PC-9 (cell line): ENCODE data around the gene LRRC63. TPM values are rescaled to one million over a fixed set of nuclear protein-coding genes. Genes with fewer than 3 reads are reported as not detected.

Source experiments
- BruUV-seq: library from RNA; stranded (reverse); fragments of 400-500 nt; replicated peaks from 2 replicates; lab custom pipeline; 2021; lab: Mats Ljungman, UMichigan
- CTCF ChIA-PET: fragments of 300-600 bp; sonication (Branson Sonifier 250); formaldehyde crosslinking; loops from one replicate; lab custom pipeline; 2022; ENCODE audit warnings: antibody characterized with exemption; lab: Charles Lee
- POLR2A ChIA-PET: fragments of 300-600 bp; sonication (Branson Sonifier 250); formaldehyde crosslinking; loops from one replicate; lab custom pipeline; 2022; ENCODE audit warnings: antibody characterized with exemption; ENCODE audit not compliant: unreplicated experiment; lab: Charles Lee
- DNase-seq, 2 experiments: peaks; one replicate each; pipeline versions ENCODE4 v3.0.0 to v3.0.0-alpha.2; 2015 to 2022; ENCODE audit warnings: mixed read lengths in 1 of 2
- H2AFZ ChIP-seq: fragments of 200-600 bp; sonication (generic); 2 replicates; pipeline ENCODE4 v1.8.1; 2017; ENCODE audit warnings: antibody characterized with exemption
- H3F3A ChIP-seq: fragments of 200-600 bp; sonication (generic); 2 replicates; pipeline ENCODE4 v1.8.1; 2017; ENCODE audit warnings: antibody characterized with exemption, mild to moderate bottlenecking, low read depth; ENCODE audit not compliant: insufficient read depth
- H3K27ac ChIP-seq: fragments of 200-600 bp; sonication (generic); 2 replicates; pipeline ENCODE4 v1.6.1; 2016; ENCODE audit warnings: mixed run types
- H3K27me3 ChIP-seq: fragments of 200-600 bp; sonication (generic); 2 replicates; pipeline ENCODE4 v1.6.1; 2016; ENCODE audit warnings: low read depth, mixed run types; ENCODE audit not compliant: insufficient read depth
- H3K36me3 ChIP-seq: fragments of 200-600 bp; sonication (generic); 2 replicates; pipeline ENCODE4 v1.6.1; 2016; ENCODE audit warnings: low read depth, mixed run types
- H3K4me1 ChIP-seq: fragments of 200-600 bp; sonication (generic); replicated peaks from 2 replicates; pipeline ENCODE4 v1.6.1; 2016; ENCODE audit warnings: mixed run types; ENCODE audit not compliant: insufficient read depth
- H3K4me2 ChIP-seq: fragments of 200-600 bp; sonication (generic); 2 replicates; pipeline ENCODE4 v1.6.1; 2017; ENCODE audit warnings: mixed run types
- H3K4me3 ChIP-seq: fragments of 200-600 bp; sonication (generic); 2 replicates; pipeline ENCODE4 v1.6.1; 2016; ENCODE audit warnings: mixed run types
- H3K79me2 ChIP-seq: fragments of 200-600 bp; sonication (generic); 2 replicates; pipeline ENCODE4 v1.6.1; 2017; ENCODE audit warnings: low read depth, mixed run types
- H3K9me2 ChIP-seq: fragments of 200-600 bp; sonication (generic); 2 replicates; pipeline ENCODE4 v1.8.1; 2017; ENCODE audit warnings: mild to moderate bottlenecking; ENCODE audit not compliant: insufficient read depth
- H3K9me3 ChIP-seq: fragments of 200-600 bp; sonication (generic); 2 replicates; pipeline ENCODE4 v1.8.1; 2016; ENCODE audit warnings: low read depth; ENCODE audit not compliant: insufficient read depth
- H4K20me1 ChIP-seq: fragments of 200-600 bp; sonication (generic); 2 replicates; pipeline ENCODE4 v1.8.1; 2017; ENCODE audit not compliant: insufficient read depth
- CTCF ChIP-seq: fragments of 200-600 bp; sonication (generic); conservative IDR thresholded peaks from 2 replicates; pipeline ENCODE4 v1.6.1; 2017; ENCODE audit warnings: mixed run types, antibody characterized with exemption, mild to moderate bottlenecking, moderate library complexity
- EZH2 ChIP-seq: fragments of 200-600 bp; sonication (generic); IDR thresholded peaks from 2 replicates; pipeline ENCODE4 v1.8.0; 2017; ENCODE audit warnings: antibody characterized with exemption, low read depth
- intact Hi-C: fragments of 100-400 bp; cut with micrococcal nuclease; formaldehyde crosslinking; loops from one replicate; pipeline ENCODE4 v1.10.0; 2022; ENCODE audit not compliant: unreplicated experiment
- total RNA-seq: library from RNA; stranded (reverse); gene quantifications from 2 replicates; pipeline ENCODE4 v1.2.3, GENCODE V29; 2021

Gene LRRC63
- total RNA-seq, 1 experiment from 2014 or later: not detected

GRCh38 chr13:46296115-46296822 lies 84.5 kb downstream of the LRRC63 start:
- Histone ChIP-seq H4K20me1 (no peaks in the 10 kb centered on the region), H3K79me2 (no peaks in the 10 kb centered on the region), H3K4me2 (peak overlapping the region; percentile 24), H3K4me1 (peaks cover 25% of the 10 kb centered on the region), H3K36me3 (no peaks in the 10 kb centered on the region), H3F3A (peaks cover 6% of the 10 kb centered on the region; the same call in 1 of the 2 replicates), H3K9me3 (no peaks in the 10 kb centered on the region), H3K27me3 (no peaks in the 10 kb centered on the region), H3K27ac (peak overlapping the region; percentile 73), H3K4me3 (no peak overlapping the region), H2AFZ (peak overlapping the region; percentile 50; the same call in 1 of the 2 replicates), H3K9me2 (no peaks in the 10 kb centered on the region)
- intact Hi-C loops: no loop called here
- ChIA-PET CTCF (no interaction called here), POLR2A (no interaction called here)
- no peak for TF ChIP-seq EZH2
- TF ChIP-seq CTCF: no peak
- no peak for DNase-seq
- no TSS peak for BruUV-seq

GRCh38 chr13:46296921-46297320 lies 85.2 kb downstream of the LRRC63 start:
- Histone ChIP-seq H3K9me3 (no peaks in the 10 kb centered on the region), H3K4me3 (no peak overlapping the region), H3F3A (peaks cover 6% of the 10 kb centered on the region; the same call in 1 of the 2 replicates), H2AFZ (peak overlapping the region; percentile 19; the same call in 1 of the 2 replicates), H4K20me1 (no peaks in the 10 kb centered on the region), H3K36me3 (no peaks in the 10 kb centered on the region), H3K27ac (peak overlapping the region; percentile 73), H3K9me2 (no peaks in the 10 kb centered on the region), H3K4me2 (peak overlapping the region; percentile 24; the same call in 1 of the 2 replicates), H3K27me3 (no peaks in the 10 kb centered on the region), H3K4me1 (peaks cover 25% of the 10 kb centered on the region), H3K79me2 (no peaks in the 10 kb centered on the region)
- TF ChIP-seq EZH2 (no peak), CTCF (no peak)
- CTCF ChIA-PET: no interaction called here
- POLR2A ChIA-PET: no interaction called here
- DNase-seq: no peak
- BruUV-seq: no TSS peak
- intact Hi-C loops: no loop called here

DNA sequence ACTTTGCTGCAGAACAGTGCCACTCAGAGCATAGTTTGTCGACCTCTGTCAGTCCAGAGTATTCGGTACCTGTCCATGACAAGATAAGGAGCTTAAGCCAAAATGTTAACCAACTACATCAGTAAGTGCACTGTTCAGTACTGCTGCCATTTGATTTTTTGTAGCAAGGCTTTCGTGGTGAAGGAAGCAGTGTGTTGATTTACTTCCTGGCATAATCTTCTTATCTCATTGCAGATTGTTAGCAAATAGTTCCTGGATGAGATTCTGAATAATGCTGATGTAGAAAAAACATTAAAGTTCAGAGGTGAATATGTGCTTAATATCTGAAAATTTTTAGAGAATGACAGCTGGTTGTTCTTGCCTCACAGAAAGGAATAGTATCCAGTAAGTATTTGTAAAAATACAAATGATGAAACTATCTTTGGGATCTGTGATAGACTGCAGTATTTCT lies 85.7 kb downstream of the LRRC63 start:
- intact Hi-C loops: no loop called here
- Histone ChIP-seq H4K20me1 (no peaks in the 10 kb centered on the region), H2AFZ (peak overlapping the region; percentile 19; the same call in 1 of the 2 replicates), H3K9me3 (no peaks in the 10 kb centered on the region), H3K79me2 (no peaks in the 10 kb centered on the region), H3K36me3 (no peaks in the 10 kb centered on the region), H3K27ac (0 out of 2 replicates have a peak overlapping the region, but pooled peaks have one; percentile 73), H3K9me2 (no peaks in the 10 kb centered on the region), H3K4me2 (no peak overlapping the region), H3F3A (peaks cover 6% of the 10 kb centered on the region; the same call in 1 of the 2 replicates), H3K4me3 (no peak overlapping the region), H3K4me1 (peaks cover 25% of the 10 kb centered on the region), H3K27me3 (no peaks in the 10 kb centered on the region)
- no TSS peak for BruUV-seq
- ChIA-PET POLR2A (no interaction called here), CTCF (interaction anchor here (0.5 kb wide), 1 partner anchor 883 kb away, joined by 3 read pairs; no protein-coding TSS in a partner anchor)
- TF ChIP-seq CTCF (no peak), EZH2 (no peak)
- no peak for DNase-seq
